Suprapubic skin (tissue), 4 donors: ENCODE results near the gene VGF. TPM values are rescaled to one million over a fixed set of nuclear protein-coding genes. Genes with fewer than 3 reads are reported as not detected.
A peak's percentile ranks its signal among the peaks of the same experiment; 100 is the strongest.

ENCODE experiments used
- DNase-seq, 2 donors: peaks; one replicate each; pipeline ENCODE4 v3.0.0-alpha.2; 2019; ENCODE audit warnings: low spot score in 2 of 2
- H3K27ac ChIP-seq: fragments of 200-600 bp; sonication (generic); one replicate; pipeline ENCODE4 v1.5.1; 2019
- H3K27me3 ChIP-seq: fragments of 200-600 bp; sonication (generic); one replicate; pipeline ENCODE4 v1.5.1; 2019
- H3K36me3 ChIP-seq: fragments of 200-600 bp; sonication (generic); one replicate; pipeline ENCODE4 v1.5.1; 2019
- H3K4me1 ChIP-seq: fragments of 200-600 bp; sonication (generic); one replicate; pipeline ENCODE4 v1.5.1; 2019
- H3K4me3 ChIP-seq: fragments of 200-600 bp; sonication (generic); one replicate; pipeline ENCODE4 v1.5.1; 2019; ENCODE audit warnings: mild to moderate bottlenecking
- H3K9me3 ChIP-seq: fragments of 200-600 bp; sonication (generic); one replicate; pipeline ENCODE4 v1.5.1; 2019
- EP300 ChIP-seq: sonication (generic); formaldehyde crosslinking; IDR thresholded peaks from one replicate; pipeline ENCODE4 v1.6.1; 2017; ENCODE audit warnings: antibody characterized with exemption
- POLR2A ChIP-seq, 2 donors: fragments of 450-650 bp; IDR thresholded peaks; one replicate each; pipeline ENCODE4 v1.6.1; 2017; ENCODE audit warnings: antibody characterized with exemption in 2 of 2, mild to moderate bottlenecking in 2 of 2, moderate library complexity in 2 of 2
- POLR2AphosphoS5 ChIP-seq, 3 donors: sonication (generic); formaldehyde crosslinking; IDR thresholded peaks; one replicate each; pipeline ENCODE4 v1.6.1; 2017; ENCODE audit warnings: antibody characterized with exemption in 3 of 3
- WGBS: methylation state at CpG from one replicate; pipeline ENCODE4 v1.1.5; 2018; 5-methylcytosine and 5-hydroxymethylcytosine counted together
- total RNA-seq, 4 donors: library from RNA; depleted of rRNA; stranded (reverse); fragments of >200 nt; gene quantifications; one replicate each; pipeline ENCODE4 v1.1.0, GENCODE V29; 2016
- TF ChIP-seq, protein P1 (sequence below), 2 donors: fragments of 200-600 bp in 1 of 2; fragments of 450-650 bp in 1 of 2; sonication (generic) in 1 of 2; IDR thresholded peaks; one replicate each; pipeline ENCODE4 v1.5.1; 2016 to 2019; ENCODE audit warnings: antibody characterized with exemption in 2 of 2, mild to moderate bottlenecking in 1 of 2, moderate library complexity in 1 of 2

Gene VGF
- total RNA-seq, 4 donors from 2014 or later: 0.38 to 0.99 (median 0.59) TPM; not detected in 1

DNA sequence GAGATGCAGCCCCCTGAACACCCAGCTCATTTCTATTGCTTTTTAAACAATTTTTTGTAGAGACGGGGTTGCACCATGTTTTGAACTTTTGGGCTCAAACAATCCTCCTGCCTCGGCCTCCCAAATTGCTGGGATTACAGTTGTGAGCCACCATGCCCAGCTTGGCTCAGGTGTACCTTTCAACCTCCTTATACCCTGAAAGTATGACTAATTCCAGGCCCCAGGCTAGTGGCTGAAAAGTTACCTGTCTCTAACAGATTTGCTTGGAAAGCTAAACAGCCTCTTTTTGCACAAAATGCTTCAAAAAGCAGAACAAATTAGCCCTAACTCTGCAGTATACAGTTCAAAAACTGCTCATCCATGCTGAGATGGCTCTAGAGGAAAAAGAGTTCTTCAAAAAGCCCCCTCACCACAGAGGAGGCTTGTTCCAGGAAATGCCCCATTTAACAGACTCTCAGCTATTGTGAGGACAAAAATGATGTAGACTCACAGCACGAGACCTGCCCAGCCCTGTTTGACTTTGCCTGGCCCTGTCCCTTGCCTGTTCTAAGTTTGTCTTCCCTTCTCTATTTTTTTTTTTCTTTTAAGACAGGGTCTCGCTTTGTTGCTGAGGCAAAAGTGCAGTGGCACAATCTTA, 24.5 kb downstream of the VGF start:
- H3K27me3 ChIP-seq: no peaks in the 10 kb centered on the region
- WGBS: 72% methylated on average over 4 of the region's 4 CpGs
- DNase-seq: no peak
- TF ChIP-seq, protein P1, sequence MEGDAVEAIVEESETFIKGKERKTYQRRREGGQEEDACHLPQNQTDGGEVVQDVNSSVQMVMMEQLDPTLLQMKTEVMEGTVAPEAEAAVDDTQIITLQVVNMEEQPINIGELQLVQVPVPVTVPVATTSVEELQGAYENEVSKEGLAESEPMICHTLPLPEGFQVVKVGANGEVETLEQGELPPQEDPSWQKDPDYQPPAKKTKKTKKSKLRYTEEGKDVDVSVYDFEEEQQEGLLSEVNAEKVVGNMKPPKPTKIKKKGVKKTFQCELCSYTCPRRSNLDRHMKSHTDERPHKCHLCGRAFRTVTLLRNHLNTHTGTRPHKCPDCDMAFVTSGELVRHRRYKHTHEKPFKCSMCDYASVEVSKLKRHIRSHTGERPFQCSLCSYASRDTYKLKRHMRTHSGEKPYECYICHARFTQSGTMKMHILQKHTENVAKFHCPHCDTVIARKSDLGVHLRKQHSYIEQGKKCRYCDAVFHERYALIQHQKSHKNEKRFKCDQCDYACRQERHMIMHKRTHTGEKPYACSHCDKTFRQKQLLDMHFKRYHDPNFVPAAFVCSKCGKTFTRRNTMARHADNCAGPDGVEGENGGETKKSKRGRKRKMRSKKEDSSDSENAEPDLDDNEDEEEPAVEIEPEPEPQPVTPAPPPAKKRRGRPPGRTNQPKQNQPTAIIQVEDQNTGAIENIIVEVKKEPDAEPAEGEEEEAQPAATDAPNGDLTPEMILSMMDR (IDR thresholded peaks at IDR 0.05): no peak
- TF ChIP-seq POLR2A (IDR thresholded peaks at IDR 0.05) (no peak), POLR2AphosphoS5 (IDR thresholded peaks at IDR 0.05) (no peak)
- H3K27ac ChIP-seq: no peak overlapping the region
- peaks cover 33% of the 10 kb centered on the region for H3K4me1 ChIP-seq
- H3K9me3 ChIP-seq: no peaks in the 10 kb centered on the region
- no peak overlapping the region for H3K4me3 ChIP-seq
- H3K36me3 ChIP-seq: no peaks in the 10 kb centered on the region

DNA sequence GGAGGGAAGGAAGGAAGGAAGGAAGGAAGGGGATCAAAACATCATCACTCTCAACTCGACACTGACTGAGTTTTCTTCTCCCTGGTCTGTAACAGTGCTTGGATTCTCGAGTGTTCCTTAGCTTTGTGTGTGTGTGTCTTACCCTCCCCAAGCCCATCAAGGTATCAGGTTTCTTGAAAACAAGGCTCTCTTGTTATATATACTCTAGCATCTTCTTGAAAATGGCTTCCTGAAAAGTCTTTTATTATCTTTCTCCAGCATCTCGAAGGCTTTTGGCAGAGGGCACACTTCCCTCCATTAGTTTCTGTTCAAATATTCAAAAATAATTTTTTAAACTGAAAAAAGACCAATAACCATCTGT, 25.1 kb downstream of the VGF start:
- DNase-seq: no peak
- WGBS: 28% methylated on average over 3 of the region's 3 CpGs

DNA sequence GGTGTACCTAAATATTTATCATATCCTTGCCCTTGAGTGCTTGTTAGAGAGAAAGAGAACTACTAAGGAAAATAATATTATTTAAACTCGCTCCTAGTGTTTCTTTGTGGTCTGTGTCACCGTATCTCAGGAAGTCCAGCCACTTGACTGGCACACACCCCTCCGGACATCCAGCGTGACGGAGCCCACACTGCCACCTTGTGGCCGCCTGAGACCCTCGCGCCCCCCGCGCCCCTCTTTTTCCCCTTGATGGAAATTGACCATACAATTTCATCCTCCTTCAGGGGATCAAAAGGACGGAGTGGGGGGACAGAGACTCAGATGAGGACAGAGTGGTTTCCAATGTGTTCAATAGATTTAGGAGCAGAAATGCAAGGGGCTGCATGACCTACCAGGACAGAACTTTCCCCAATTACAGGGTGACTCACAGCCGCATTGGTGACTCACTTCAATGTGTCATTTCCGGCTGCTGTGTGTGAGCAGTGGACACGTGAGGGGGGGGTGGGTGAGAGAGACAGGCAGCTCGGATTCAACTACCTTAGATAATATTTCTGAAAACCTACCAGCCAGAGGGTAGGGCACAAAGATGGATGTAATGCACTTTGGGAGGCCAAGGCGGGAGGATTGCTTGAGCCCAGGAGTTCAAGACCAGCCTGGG, 27.0 kb downstream of the VGF start:
- Histone ChIP-seq H3K4me1 (peaks cover 24% of the 10 kb centered on the region), H3K4me3 (no peak overlapping the region), H3K27ac (peak overlapping the region; percentile 49), H3K27me3 (no peaks in the 10 kb centered on the region), H3K9me3 (no peaks in the 10 kb centered on the region), H3K36me3 (peaks cover 3% of the 10 kb centered on the region)
- 8% methylated on average over 16 of the region's 16 CpGs for WGBS
- TF ChIP-seq, protein P1 (IDR thresholded peaks at IDR 0.05): peak; percentile 64 to 72
- peak in 1 of 3 donors; percentile 15 for TF ChIP-seq POLR2AphosphoS5 (IDR thresholded peaks at IDR 0.05)
- TF ChIP-seq POLR2A (IDR thresholded peaks at IDR 0.05): no peak
- DNase-seq: peak; percentile 86 to 95

More for the DNA sequence above, 25.1 kb downstream of the VGF start:
- no peaks in the 10 kb centered on the region for H3K27me3 ChIP-seq
- TF ChIP-seq, protein P1 (IDR thresholded peaks at IDR 0.05): no peak
- TF ChIP-seq POLR2A (IDR thresholded peaks at IDR 0.05) (no peak), EP300 (no peak), POLR2AphosphoS5 (IDR thresholded peaks at IDR 0.05) (no peak)
- H3K36me3 ChIP-seq: no peaks in the 10 kb centered on the region
- H3K9me3 ChIP-seq: no peaks in the 10 kb centered on the region
- no peak overlapping the region for H3K27ac ChIP-seq
- peaks cover 33% of the 10 kb centered on the region for H3K4me1 ChIP-seq
- H3K4me3 ChIP-seq: no peak overlapping the region

DNA sequence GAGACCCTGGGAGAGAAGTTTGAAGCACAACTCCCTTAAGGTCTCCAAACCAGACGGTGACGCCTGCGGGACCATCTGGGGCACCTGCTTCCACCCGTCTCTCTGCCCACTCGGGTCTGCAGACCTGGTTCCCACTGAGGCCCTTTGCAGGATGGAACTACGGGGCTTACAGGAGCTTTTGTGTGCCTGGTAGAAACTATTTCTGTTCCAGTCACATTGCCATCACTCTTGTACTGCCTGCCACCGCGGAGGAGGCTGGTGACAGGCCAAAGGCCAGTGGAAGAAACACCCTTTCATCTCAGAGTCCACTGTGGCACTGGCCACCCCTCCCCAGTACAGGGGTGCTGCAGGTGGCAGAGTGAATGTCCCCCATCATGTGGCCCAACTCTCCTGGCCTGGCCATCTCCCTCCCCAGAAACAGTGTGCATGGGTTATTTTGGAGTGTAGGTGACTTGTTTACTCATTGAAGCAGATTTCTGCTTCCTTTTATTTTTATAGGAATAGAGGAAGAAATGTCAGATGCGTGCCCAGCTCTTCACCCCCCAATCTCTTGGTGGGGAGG, 27.6 kb downstream of the VGF start:
- TF ChIP-seq EP300 (no peak), POLR2A (IDR thresholded peaks at IDR 0.05) (no peak), POLR2AphosphoS5 (IDR thresholded peaks at IDR 0.05) (no peak)
- TF ChIP-seq, protein P1 (IDR thresholded peaks at IDR 0.05): no peak
- Histone ChIP-seq H3K9me3 (no peaks in the 10 kb centered on the region), H3K27ac (peak overlapping the region; percentile 49), H3K27me3 (no peaks in the 10 kb centered on the region), H3K4me1 (peaks cover 24% of the 10 kb centered on the region), H3K4me3 (no peak overlapping the region), H3K36me3 (peaks cover 3% of the 10 kb centered on the region)
- WGBS: 80% methylated on average over 9 of the region's 9 CpGs
- no peak for DNase-seq

DNA sequence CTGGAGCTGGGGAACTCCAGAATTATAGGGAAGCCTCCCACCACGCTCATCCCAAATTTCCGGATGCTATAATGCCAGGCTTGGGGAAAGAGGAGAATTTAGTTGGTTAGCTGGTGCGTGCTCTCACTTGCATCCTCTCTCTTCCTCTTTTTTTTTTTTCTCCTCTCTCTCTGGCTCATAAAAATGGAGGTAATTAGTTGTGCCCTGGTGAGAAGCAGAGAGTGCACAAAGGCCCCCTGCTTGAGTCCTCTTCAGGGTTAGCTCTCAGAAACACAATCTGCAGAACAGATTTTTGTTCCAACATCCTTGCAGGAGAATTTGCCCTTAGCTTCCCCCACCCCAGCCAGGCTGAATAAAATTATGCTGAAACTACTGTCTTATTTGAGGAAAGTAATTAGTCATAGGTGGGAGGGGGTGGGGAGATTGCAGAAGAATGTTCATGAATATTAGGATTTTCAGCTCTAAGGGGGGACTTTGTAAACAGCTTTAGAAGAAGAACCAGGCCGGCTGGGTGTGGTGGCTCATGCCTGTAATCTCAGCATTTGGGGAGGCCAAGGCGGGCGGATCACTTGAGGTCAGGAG, 30.9 kb downstream of the VGF start:
- H3K4me3 ChIP-seq: no peak overlapping the region
- H3K4me1 ChIP-seq: peaks cover 21% of the 10 kb centered on the region
- TF ChIP-seq POLR2A (IDR thresholded peaks at IDR 0.05): no peak
- TF ChIP-seq, protein P1 (IDR thresholded peaks at IDR 0.05): no peak
- TF ChIP-seq EP300: no peak
- no peak for TF ChIP-seq POLR2AphosphoS5 (IDR thresholded peaks at IDR 0.05)
- H3K36me3 ChIP-seq: peaks cover 7% of the 10 kb centered on the region
- 78% methylated on average over 6 of the region's 6 CpGs for WGBS
- no peak for DNase-seq
- H3K27me3 ChIP-seq: no peaks in the 10 kb centered on the region
- no peaks in the 10 kb centered on the region for H3K9me3 ChIP-seq
- no peak overlapping the region for H3K27ac ChIP-seq
